Mesothelial cell of epicardium (in vitro differentiated cells): ENCODE measurements around the gene EZR. TPM values are rescaled to one million over a fixed set of nuclear protein-coding genes. Genes with fewer than 3 reads are reported as not detected.

Experiments used
- DNase-seq, 2 experiments: peaks; one replicate each; pipeline ENCODE4 v3.0.0; 2021; ENCODE audit warnings: low spot score in 2 of 2; ENCODE audit not compliant: unreplicated experiment in 2 of 2
- H3K27ac Mint-ChIP-seq: 2 replicates; pipeline ENCODE4 v1.8.0; 2021; ENCODE audit warnings: mixed read lengths
- H3K27me3 Mint-ChIP-seq: 2 replicates; pipeline ENCODE4 v1.8.0; 2021; ENCODE audit warnings: low read depth, mixed read lengths
- H3K36me3 Mint-ChIP-seq: 2 replicates; pipeline ENCODE4 v1.8.0; 2021; ENCODE audit warnings: mixed read lengths
- H3K4me1 Mint-ChIP-seq: 2 replicates; pipeline ENCODE4 v1.8.0; 2021; ENCODE audit warnings: mixed read lengths
- H3K4me3 Mint-ChIP-seq: 2 replicates; pipeline ENCODE4 v1.8.0; 2021; ENCODE audit warnings: mild to moderate bottlenecking, moderate library complexity, mixed read lengths
- H3K9me3 Mint-ChIP-seq: 2 replicates; pipeline ENCODE4 v1.8.0; 2021; ENCODE audit warnings: mixed read lengths
- CTCF ChIP-seq: fragments of 200-600 bp; sonication (generic); IDR thresholded peaks from one replicate; pipeline ENCODE4 v1.5.0; 2021; ENCODE audit warnings: antibody characterized with exemption; ENCODE audit not compliant: unreplicated experiment
- total RNA-seq: library from RNA; stranded (reverse); gene quantifications from 3 replicates; pipeline ENCODE4 v1.2.1, GENCODE V29; 2021

The EZR gene
- total RNA-seq, 1 donor from 2014 or later = 195 TPM

DNA sequence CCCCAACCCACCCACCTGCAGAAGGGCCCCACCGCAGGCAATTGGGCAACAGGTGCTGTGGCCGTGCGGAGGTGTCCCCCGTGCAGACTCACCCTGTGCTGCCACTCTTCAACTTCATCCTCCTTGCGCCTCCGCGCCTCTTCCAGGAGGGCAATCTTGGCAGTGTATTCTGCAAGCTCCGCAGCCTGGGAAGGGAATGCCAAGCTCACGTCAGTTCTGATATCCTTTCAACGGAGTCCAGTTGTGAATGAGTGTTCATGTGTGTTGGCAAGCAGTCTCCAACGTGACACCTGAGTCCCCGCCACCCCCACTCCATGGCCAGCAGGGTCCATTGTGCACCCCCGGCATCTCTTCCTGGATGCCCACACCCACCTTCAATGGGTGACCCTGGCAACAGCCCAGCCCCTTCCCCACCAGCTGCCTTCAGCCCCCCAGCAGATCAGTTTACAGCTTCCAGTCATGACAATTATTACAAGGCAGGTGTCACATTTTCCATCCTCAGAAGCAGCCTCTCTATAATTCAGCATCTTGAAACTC lies 49.9 kb downstream of the EZR start:
- no peak for TF ChIP-seq CTCF
- Mint-ChIP-seq H3K36me3 (peaks cover 75% of the 10 kb centered on the region), H3K27me3 (no peaks in the 10 kb centered on the region), H3K27ac (no peak overlapping the region), H3K4me3 (no peak overlapping the region), H3K9me3 (no peaks in the 10 kb centered on the region), H3K4me1 (peaks cover 2% of the 10 kb centered on the region)
- DNase-seq = no peak

DNA sequence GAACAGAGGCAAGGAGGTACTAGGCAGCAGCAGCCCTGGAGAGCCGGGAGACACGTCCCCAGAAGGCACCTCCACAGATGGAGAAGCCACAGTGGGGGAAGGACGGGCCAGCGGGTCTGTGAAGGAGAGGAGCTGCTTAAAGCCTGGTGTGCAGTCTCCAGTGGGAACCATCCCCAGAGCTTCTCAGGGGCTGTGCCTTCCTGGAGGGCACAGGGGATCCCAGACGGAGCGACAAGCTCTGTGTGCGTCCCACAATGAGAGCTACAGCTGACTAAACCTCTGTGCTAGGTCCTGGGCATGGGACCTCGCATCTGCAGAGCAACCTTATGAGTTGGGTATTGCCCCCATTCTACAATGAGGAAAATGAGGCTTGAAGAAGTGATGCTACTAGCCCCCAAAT lies 50.7 kb downstream of the EZR start:
- no peak for DNase-seq
- H3K27ac Mint-ChIP-seq = no peak overlapping the region
- no peaks in the 10 kb centered on the region for H3K9me3 Mint-ChIP-seq
- H3K36me3 Mint-ChIP-seq = peaks cover 71% of the 10 kb centered on the region
- peaks cover 8% of the 10 kb centered on the region for H3K4me1 Mint-ChIP-seq
- H3K4me3 Mint-ChIP-seq = no peak overlapping the region
- no peak for TF ChIP-seq CTCF
- H3K27me3 Mint-ChIP-seq = no peaks in the 10 kb centered on the region

DNA sequence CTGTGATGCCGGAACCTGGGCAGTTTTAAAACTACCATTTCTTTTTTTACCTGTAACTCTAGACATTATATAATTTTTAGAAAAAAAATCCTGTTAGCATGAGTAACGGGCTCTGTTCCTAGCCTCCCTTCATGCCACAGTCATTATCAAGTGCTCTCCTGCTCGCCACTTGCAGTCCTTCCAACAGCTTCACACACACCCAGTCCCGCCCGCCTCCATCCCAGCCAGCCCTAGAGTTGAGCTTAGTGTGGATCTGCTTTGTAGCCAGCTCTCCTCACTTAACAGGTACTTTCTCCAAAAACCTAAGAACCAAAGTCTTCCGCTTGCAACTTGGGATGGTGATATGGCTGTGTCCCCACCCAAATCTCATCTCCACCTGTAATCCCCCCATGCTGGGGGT lies 51.5 kb downstream of the EZR start:
- H3K36me3 Mint-ChIP-seq = peaks cover 64% of the 10 kb centered on the region
- peak overlapping the region; percentile 39 for H3K27ac Mint-ChIP-seq
- no peak overlapping the region for H3K4me3 Mint-ChIP-seq
- TF ChIP-seq CTCF = no peak
- H3K4me1 Mint-ChIP-seq = peaks cover 14% of the 10 kb centered on the region
- no peaks in the 10 kb centered on the region for H3K27me3 Mint-ChIP-seq
- H3K9me3 Mint-ChIP-seq = no peaks in the 10 kb centered on the region
- no peak for DNase-seq

DNA sequence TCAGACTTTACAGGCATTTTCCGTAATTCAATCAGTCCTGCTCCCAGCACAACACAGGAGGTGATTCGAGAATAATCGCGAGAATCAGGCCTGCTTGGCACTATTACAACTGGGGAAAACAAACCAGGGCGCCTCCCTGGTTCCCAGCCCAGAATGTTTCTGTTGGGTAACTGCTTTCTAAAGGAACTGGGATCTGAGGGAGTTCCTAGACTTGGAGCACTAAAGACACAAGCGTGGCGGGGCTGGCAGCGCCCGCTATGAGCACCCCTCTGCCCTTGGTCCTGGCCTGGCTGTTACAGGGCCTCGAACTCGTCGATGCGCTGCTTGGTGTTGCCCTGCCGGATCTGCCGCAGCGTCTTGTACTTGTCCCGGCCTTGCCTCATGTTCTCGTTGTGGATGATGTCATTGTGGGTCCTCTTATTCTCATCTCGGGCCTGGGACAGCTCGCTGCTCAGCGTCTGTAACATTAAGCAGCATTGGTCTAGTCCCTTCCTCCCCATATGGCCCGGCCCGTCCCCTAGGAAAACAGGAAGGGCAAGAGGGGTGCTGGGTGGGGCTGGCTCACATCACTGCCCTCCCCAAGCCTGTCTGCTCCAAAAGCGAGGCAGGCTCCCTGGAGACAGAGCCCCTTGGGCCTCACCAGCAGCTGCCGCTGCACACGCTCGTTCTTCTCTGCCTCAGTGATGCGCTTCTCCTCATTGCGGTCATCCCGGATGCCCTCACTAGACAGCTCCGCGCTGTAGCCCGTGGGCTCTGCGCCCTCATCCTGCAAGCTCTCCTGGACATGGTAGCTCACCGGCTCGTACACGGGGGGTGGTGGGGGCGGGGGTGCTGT lies 52.3 kb downstream of the EZR start:
- Mint-ChIP-seq H3K9me3 (no peaks in the 10 kb centered on the region), H3K27ac (peak overlapping the region; percentile 41), H3K36me3 (peaks cover 56% of the 10 kb centered on the region), H3K27me3 (no peaks in the 10 kb centered on the region), H3K4me3 (no peak overlapping the region), H3K4me1 (peaks cover 20% of the 10 kb centered on the region)
- no peak for DNase-seq
- no peak for TF ChIP-seq CTCF

GRCh38 chr6:158765499-158766068 lies 53.6 kb downstream of the EZR start:
- Mint-ChIP-seq H3K27ac (peak overlapping the region; percentile 12), H3K4me1 (peaks cover 24% of the 10 kb centered on the region), H3K27me3 (no peaks in the 10 kb centered on the region), H3K9me3 (no peaks in the 10 kb centered on the region), H3K4me3 (no peak overlapping the region), H3K36me3 (peaks cover 49% of the 10 kb centered on the region)
- no peak for DNase-seq
- TF ChIP-seq CTCF = no peak
